ENCODE data around the gene MGAT5B. TPM values are rescaled to one million over a fixed set of nuclear protein-coding genes. Genes with fewer than 3 reads are reported as not detected.

Gene MGAT5B
- polyA plus RNA-seq, 4 donors = 1.2 to 2.2 (median 1.3) TPM

DNA sequence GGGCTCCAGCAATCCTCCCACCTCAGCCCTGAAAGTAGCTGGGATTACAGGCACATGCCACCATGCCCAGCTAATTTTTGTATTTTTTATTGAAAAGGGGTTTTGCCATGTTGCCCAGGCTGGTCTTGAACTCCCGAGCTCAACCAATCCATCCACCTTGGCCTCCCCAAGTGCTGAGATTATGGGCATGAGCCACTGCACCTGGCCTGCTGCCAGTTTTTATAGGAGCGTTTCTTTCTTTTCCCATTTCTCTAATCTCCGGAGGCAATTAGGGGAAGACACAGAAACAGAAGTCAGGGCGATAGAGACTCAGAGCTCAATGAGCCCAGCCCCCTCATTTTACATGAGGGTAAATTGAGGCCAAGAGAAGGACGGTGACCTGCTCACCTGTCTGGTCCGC lies 10.4 kb downstream of the MGAT5B start:
- no peak for DNase-seq (ENCODE audit: low read depth in 4 of 4, low spot score in 3 of 4)

GRCh38 chr17:76879254-76879653 lies 11.1 kb downstream of the MGAT5B start:
- no peak for DNase-seq (ENCODE audit: low read depth in 4 of 4, low spot score in 3 of 4)

DNA sequence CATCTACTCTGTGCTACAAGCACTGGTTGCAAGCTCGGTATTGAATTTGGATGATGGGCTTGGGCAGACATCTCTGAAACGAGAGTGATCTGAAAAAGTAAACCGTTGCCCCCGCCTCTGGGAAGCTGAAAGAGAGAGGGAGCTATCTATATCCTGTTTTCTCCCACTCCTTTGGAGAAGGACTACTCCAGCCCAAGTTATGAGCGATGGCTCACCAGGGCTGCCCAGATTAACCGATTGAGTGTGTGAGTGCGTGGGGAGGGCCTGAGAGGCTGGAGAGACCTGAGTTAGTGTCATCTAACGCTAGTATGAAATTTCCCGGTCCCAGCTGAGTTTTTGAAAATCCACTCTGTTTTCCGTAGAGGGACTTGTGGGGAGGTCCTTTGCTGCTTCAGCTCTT lies 11.5 kb downstream of the MGAT5B start:
- no peak for DNase-seq (ENCODE audit: low read depth in 4 of 4, low spot score in 3 of 4)

DNA sequence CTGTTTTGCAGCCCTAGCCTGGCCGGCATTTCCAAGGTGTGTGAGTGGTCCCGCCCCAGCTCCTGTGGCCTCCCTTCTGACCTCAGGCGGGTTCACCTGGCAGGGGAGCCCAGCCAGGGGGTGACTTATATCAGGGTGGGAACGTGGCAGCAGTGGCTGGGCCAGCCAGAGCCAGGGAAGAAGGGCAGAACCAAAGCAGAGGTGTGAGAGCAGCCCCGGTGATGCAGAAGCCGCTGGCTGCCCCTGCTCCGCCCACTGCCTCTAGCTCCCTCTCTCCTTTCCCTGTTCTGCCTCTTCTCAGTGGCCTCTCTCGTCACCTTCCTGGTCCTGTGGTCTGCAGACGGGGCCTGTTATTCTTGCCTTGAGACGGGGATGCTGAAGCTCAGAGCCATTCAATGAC lies 12.1 kb downstream of the MGAT5B start:
- DNase-seq (ENCODE audit: low read depth in 4 of 4, low spot score in 3 of 4) = no peak

DNA sequence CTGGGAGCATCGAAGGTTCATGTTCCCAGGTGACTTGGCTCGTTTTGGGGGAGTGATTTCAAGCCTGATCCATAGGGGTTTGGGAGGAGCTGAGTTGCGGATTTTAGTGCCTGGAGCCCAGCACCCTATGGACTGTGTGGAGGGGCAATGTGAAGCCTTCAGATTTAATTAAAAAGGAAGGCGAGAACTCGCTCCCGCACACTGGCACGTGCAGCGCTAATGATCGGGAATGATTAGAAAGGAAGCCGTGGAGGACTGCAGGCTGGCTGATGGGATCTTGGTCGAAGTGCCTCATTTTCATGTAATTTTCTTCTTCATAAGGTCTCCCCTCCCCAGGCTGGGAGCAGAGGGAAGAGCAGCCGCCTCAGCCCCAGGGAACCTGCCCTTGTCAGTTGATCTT lies 12.8 kb downstream of the MGAT5B start:
- DNase-seq (ENCODE audit: low read depth in 4 of 4, low spot score in 3 of 4) = no peak

- DNase-seq (ENCODE audit: low read depth in 4 of 4, low spot score in 3 of 4) = no peak
Measured at GRCh38 chr17:76881408-76881807, 13.2 kb downstream of the MGAT5B start.

DNA sequence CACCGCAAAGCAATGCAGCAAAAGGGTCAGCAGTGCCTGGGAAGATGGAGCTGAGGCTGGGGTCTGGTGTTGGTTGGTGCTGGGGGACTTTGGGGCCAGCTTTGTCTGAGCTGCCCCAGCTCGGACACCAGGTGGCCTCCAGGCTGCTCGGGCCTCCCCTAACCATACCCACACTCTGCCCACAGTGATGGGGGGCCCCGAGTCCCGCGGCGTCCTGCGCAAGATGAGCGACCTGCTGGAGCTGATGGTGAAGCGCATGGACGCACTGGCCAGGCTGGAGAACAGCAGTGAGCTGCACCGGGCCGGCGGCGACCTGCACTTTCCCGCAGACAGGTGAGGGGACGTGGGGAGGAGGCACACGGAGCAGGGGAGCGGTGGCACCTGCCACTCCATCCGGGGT lies 13.8 kb downstream of the MGAT5B start:
- DNase-seq (ENCODE audit: low read depth in 4 of 4, low spot score in 3 of 4) = no peak

GRCh38 chr17:76883744-76884525 lies 15.7 kb downstream of the MGAT5B start:
- DNase-seq (ENCODE audit: low read depth in 4 of 4, low spot score in 3 of 4) = no peak

GRCh38 chr17:76884995-76885893 lies 17.0 kb downstream of the MGAT5B start:
- DNase-seq (ENCODE audit: low read depth in 4 of 4, low spot score in 3 of 4) = no peak

DNA sequence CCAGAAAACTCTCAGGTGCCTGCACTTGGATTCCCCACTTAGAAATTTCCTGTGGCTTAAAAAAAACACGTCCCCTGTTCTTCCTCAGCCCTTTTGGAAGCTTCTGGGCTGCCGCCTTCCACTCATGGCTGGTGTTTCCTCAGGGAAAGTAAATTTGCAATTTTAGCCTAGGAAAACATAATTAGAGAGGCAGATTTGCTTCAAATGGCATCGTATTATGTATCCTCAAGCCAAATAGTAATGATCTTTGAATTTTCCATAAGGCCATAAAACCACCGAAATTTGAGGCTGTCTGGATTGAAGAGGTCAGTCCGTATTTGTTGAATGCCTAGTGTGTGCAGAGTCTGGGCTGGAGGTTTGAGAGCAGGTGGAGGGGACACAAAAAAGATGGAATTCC lies 17.7 kb downstream of the MGAT5B start:
- DNase-seq (ENCODE audit: low read depth in 4 of 4, low spot score in 3 of 4) = no peak

GRCh38 chr17:76886395-76886794 lies 18.2 kb downstream of the MGAT5B start:
- DNase-seq (ENCODE audit: low read depth in 4 of 4, low spot score in 3 of 4) = no peak

DNA sequence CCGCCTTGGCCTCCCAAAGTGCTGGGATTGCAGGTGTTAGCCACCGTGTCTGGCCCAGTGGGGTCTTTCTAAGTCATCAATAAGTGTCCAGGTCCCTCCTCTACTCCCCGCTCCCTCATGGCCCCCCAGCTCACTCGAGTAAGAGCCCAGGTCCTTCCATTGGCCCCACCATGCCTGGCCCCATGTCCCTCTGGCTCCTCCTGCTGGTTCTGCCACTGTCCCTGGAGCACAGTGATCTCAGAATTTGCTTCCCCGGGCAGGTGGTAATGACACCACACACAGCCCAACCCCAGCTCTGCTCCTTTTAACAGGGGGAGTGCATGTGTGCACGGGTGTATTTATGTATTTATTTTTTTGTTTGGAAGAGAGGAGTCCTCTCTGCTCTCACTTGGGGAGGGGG lies 19.6 kb downstream of the MGAT5B start:
- no peak for DNase-seq (ENCODE audit: low read depth in 4 of 4, low spot score in 3 of 4)

DNA sequence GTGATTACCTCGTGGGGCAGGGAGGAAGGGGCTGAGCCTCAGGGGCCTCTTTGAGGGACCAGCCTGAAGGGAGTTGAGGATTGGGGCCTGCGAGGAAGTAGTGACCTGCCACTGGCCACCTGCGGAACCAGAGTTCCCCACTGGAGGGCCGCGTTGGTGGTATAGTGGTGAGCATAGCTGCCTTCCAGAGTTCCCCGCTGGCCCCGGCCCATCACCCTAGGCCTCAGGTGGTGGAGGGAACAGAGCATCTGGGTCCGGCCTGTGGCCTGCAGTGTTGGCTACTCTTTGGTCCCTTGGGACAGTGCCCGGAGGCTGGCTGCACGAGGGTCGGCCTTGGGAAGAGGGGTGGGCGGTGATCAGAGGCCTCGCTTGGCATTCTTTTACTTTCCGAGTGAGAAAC lies 20.5 kb downstream of the MGAT5B start:
- no peak for DNase-seq (ENCODE audit: low read depth in 4 of 4, low spot score in 3 of 4)

DNA sequence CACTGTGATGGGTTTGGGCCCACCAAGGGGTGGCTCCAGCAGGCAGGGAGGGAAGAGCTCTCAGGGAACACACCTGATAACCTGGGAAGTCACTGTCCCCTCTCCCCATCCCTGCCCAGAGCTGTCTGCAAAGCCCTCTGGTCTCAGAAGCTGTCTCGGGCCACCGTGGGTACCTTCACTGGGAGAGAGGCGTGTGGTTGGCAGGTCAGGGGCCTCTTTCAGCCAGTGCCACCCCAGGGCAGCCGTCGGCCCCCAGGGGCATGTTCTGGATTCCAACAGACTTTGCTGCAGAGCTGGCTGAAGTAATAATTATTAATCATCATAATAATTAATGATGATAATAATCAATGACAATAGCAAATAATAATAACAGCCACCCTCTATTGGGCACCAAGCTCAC lies 21.1 kb downstream of the MGAT5B start:
- no peak for DNase-seq (ENCODE audit: low read depth in 4 of 4, low spot score in 3 of 4)

GRCh38 chr17:76892329-76892728 lies 24.1 kb downstream of the MGAT5B start:
- no peak for DNase-seq (ENCODE audit: low read depth in 4 of 4, low spot score in 3 of 4)

GRCh38 chr17:76893623-76894334 lies 25.6 kb downstream of the MGAT5B start:
- no peak for DNase-seq (ENCODE audit: low read depth in 4 of 4, low spot score in 3 of 4)

- no peak for DNase-seq (ENCODE audit: low read depth in 4 of 4, low spot score in 3 of 4)
Measured at GRCh38 chr17:76894842-76895241, 26.6 kb downstream of the MGAT5B start.

DNA sequence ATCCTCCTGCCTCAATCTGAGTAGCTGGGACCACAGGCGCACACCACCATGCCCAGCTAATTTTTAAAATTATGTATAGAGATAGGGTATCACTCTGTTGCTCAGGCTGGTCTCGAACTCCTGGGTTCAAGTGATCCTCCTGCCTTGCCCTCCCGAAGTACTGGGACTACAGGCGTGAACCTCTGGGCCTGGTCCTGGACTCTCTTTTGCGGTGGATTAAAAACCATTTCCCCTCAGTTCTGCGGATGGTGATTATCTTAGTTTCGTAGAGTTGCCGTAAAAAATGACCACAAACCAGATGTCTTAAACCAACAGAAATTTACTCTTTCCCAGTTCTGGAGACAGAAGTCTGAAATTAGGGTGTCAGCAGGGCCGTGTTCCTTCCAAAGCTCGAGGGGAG lies 28.8 kb downstream of the MGAT5B start:
- no peak for DNase-seq (ENCODE audit: low read depth in 4 of 4, low spot score in 3 of 4)

- DNase-seq (ENCODE audit: low read depth in 4 of 4, low spot score in 3 of 4) = no peak
Measured at GRCh38 chr17:76899414-76899813, 31.2 kb downstream of the MGAT5B start.

DNA sequence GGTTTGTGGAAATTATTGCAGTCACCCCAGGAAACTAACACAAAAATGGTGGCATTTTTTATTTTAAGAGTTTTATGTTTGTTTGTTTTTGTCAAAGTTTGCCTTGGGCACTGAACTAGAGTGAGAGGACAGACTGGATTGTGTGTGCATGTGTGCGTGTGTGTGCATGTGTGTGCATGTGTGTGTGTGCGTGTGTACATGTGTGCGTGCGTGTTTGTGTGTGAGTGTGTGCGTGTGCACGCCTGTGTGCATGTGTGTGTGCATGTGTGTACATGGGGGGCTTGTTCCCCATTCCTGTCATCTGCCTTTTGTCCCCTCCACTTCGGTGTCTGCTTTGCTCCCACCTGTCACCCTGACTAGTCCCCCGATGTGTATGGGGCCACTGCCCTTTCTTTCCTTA lies 32.5 kb downstream of the MGAT5B start:
- no peak for DNase-seq (ENCODE audit: low read depth in 4 of 4, low spot score in 3 of 4)

DNA sequence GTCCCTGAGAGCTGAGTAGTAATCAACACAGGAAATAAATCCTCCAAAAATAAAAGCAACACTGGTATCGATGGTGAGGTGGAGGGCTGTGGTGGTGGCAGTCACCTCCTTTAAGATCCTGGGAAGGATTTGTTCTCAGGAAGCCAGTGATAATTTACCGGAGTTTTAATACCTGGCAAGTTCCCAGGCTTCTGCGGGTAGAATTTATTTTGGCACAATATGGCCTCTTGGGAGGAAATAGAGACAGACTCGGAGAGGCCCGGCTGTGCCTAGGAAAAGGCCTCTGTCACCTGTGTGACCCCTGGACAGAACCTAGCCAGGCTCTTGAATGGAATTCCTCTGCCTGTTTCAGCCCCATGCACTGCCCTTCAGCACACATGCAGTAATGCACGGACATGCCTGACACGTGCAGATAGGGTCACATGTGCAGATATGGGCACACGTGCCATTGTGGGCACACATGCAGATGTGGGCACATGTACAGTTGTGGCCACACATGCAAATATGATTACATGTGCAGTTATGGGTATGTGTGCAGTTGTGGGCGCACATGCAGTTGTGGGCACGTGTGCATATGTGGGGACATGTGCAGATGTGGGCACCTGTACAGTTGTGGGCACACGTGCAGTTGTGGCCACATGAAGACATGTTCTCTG lies 33.5 kb downstream of the MGAT5B start:
- no peak for DNase-seq (ENCODE audit: low read depth in 4 of 4, low spot score in 3 of 4)

Data from left renal pelvis (tissue), 4 donors.